GM12872 (cell line): Measurements from ENCODE around the gene COG2.

Experiments
- CTCF ChIP-seq: IDR thresholded peaks from 3 replicates; pipeline ENCODE4 v1.5.1; 2011; ENCODE audit warnings: low read depth, mild to moderate bottlenecking, low read length, moderate library complexity; ENCODE audit not compliant: insufficient read depth

Gene COG2

GRCh38 chr1:230703679-230704385 lies 61.6 kb downstream of the COG2 start:
- TF ChIP-seq CTCF = no peak

- TF ChIP-seq CTCF = no peak
Measured at GRCh38 chr1:230704830-230705229, 62.5 kb downstream of the COG2 start.

GRCh38 chr1:230705289-230706019 lies 63.2 kb downstream of the COG2 start:
- no peak for TF ChIP-seq CTCF

- TF ChIP-seq CTCF = no peak
Measured at GRCh38 chr1:230706020-230706699, 63.9 kb downstream of the COG2 start.

GRCh38 chr1:230706887-230707731 lies 64.8 kb downstream of the COG2 start:
- TF ChIP-seq CTCF = no peak

- TF ChIP-seq CTCF = no peak
Measured at GRCh38 chr1:230707732-230708630, 65.7 kb downstream of the COG2 start.
